ENCODE results near the gene PPID. TPM values are rescaled to one million over a fixed set of nuclear protein-coding genes. Genes with fewer than 3 reads are reported as not detected.
A peak's percentile ranks its signal among the peaks of the same experiment; 100 is the strongest.

PPID gene
- total and polyA plus RNA-seq, 9 of the 15 experiments (the other 6 are each of a cell fraction or from before 2014, with no cell fraction given): 46.5 to 160 (median 98.6) TPM

- TF ChIP-seq COPS2 (conservative IDR thresholded peaks at IDR 0.05) (no peak), FOXP1 (CRISPR knock-in tag; IDR thresholded peaks at IDR 0.05) (peak; percentile 95), NFRKB (IDR thresholded peaks at IDR 0.05; ENCODE audit: low read depth) (0 out of 2 replicates have a peak, but pooled peaks have one; percentile 59), KLF16 (IDR thresholded peaks at IDR 0.05) (peak; percentile 34; the same call in 1 of the 2 replicates), HMG20B (CRISPR knock-in tag; IDR thresholded peaks at IDR 0.05) (no peak), SRSF1 (IDR thresholded peaks at IDR 0.05; ENCODE audit: low read depth, low read length) (no peak), SAP30 (IDR thresholded peaks at IDR 0.05; ENCODE audit: borderline replicate concordance, insufficient read depth, low read depth, low read length, poor library complexity, severe bottlenecking) (peak; percentile 95), MXI1 (IDR thresholded peaks at IDR 0.05; ENCODE audit: low read depth, low read length) (0 out of 2 replicates have a peak, but pooled peaks have one; percentile 59), WHSC1 (IDR thresholded peaks at IDR 0.05; ENCODE audit: low read length) (no peak), ATF1 (CRISPR knock-in tag; IDR thresholded peaks at IDR 0.05) (no peak), ATF1 (tag; IDR thresholded peaks at IDR 0.05) (peak; percentile 68), E2F3 (CRISPR knock-in tag; IDR thresholded peaks at IDR 0.05) (no peak), TCF7 (IDR thresholded peaks at IDR 0.05; ENCODE audit: borderline replicate concordance) (peak; percentile 95), CEBPZ (IDR thresholded peaks at IDR 0.05; ENCODE audit: borderline replicate concordance, low read depth, low read length) (no peak), IRF1 (CRISPR knock-in tag; IDR thresholded peaks at IDR 0.05; ENCODE audit: borderline replicate concordance) (peak; percentile 71; the same call in 1 of the 2 replicates), ZNF140 (CRISPR knock-in tag; IDR thresholded peaks at IDR 0.05) (no peak), RBBP5 (IDR thresholded peaks at IDR 0.05; ENCODE audit: borderline replicate concordance, insufficient read depth, low read length, poor library complexity, severe bottlenecking) (peak; percentile 95), ZBTB1 (CRISPR knock-in tag; IDR thresholded peaks at IDR 0.05; ENCODE audit: borderline replicate concordance, low read depth) (peak; percentile 89), KLF6 (CRISPR knock-in tag; IDR thresholded peaks at IDR 0.05; ENCODE audit: borderline replicate concordance) (peak; percentile 95), MYBL2 (IDR thresholded peaks at IDR 0.05; ENCODE audit: low read depth) (0 out of 2 replicates have a peak, but pooled peaks have one; percentile 13), MYBL2 (CRISPR knock-in tag; IDR thresholded peaks at IDR 0.05; ENCODE audit: borderline replicate concordance) (no peak), FOXP4 (CRISPR knock-in tag; IDR thresholded peaks at IDR 0.05; ENCODE audit: borderline replicate concordance) (peak; percentile 88)
These were observed at the start of gene PPID (continued) for GRCh38 chr4:158722917-158723793.
